Measurements from ENCODE around the gene STXBP6.

STXBP6 gene

DNA sequence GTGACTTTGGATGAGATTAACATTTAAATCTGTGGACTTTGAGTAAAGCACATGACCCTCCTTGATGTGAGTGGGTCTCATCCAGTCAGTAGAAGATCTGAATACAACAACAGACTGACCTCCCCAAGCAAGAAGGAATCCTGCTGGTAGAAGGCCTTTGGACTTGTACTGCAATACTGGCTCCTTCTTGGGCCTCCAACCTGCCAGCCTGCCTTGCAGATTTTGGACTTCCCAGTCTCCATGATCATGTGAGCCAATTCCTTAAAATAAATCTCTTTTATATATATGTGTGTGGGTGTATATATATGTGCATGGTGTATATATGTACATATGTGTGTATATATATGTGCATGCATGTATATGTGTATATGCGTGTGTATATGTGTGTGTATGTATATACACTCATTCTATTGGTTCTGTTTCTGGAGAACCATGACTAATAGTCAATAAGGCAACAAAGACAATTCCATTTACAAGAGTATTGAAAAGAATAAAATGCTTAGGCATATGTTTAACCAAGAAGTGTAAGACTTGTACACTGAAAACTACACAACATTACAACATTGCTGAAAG is 183.8 kb downstream of the STXBP6 start:
- Histone ChIP-seq H3K4me2 (ENCODE audit: low read length, poor library complexity, severe bottlenecking) (no peak overlapping the region), H3K36me3 (ENCODE audit: control insufficient read depth in 1 of 2, insufficient read depth in 2 of 2, low read depth in 1 of 2, low read length in 2 of 2) (no peaks in the 10 kb centered on the region), H2AK5ac (ENCODE audit: low read length, severe bottlenecking) (no peak overlapping the region), H3K9me3 (ENCODE audit: control insufficient read depth, low read length) (no peaks in the 10 kb centered on the region), H3K27ac (ENCODE audit: low read length, poor library complexity, severe bottlenecking) (no peak overlapping the region), H2BK5ac (ENCODE audit: low read depth, low read length, poor library complexity, severe bottlenecking) (no peak overlapping the region), H3K9ac (ENCODE audit: low read length) (no peak overlapping the region), H2AFZ (ENCODE audit: low read depth, low read length) (no peak overlapping the region), H4K91ac (ENCODE audit: low read length) (no peak overlapping the region), H3K4me1 (ENCODE audit: control insufficient read depth, insufficient read depth, low read depth, low read length) (no peaks in the 10 kb centered on the region), H3K4ac (ENCODE audit: low read depth in 1 of 2, low read length in 2 of 2) (no peak overlapping the region), H2BK12ac (ENCODE audit: low read length in 2 of 2) (no peak overlapping the region), H3K23ac (ENCODE audit: low read length in 2 of 2) (no peak overlapping the region), H3K79me1 (replicated peaks; ENCODE audit: low read length, poor library complexity, severe bottlenecking) (no peaks in the 10 kb centered on the region), H3K4me3 (ENCODE audit: insufficient read depth in 1 of 2, low read depth in 1 of 2, low read length in 2 of 2) (no peak overlapping the region), H3K14ac (ENCODE audit: low read length in 2 of 2) (no peak overlapping the region), H3K18ac (ENCODE audit: low read depth in 1 of 2, low read length in 2 of 2) (no peak overlapping the region), H2BK15ac (ENCODE audit: low read depth, poor library complexity, severe bottlenecking) (no peak overlapping the region), H3K27me3 (ENCODE audit: control insufficient read depth in 1 of 2, insufficient read depth in 1 of 2, low read length in 2 of 2) (no peaks in the 10 kb centered on the region), H2BK120ac (ENCODE audit: low read depth, low read length) (no peak overlapping the region), H4K8ac (ENCODE audit: low read length) (no peak overlapping the region)
- DNase-seq, result no peak
- 100% methylated on average over 1 of the region's 1 CpG for WGBS

DNA sequence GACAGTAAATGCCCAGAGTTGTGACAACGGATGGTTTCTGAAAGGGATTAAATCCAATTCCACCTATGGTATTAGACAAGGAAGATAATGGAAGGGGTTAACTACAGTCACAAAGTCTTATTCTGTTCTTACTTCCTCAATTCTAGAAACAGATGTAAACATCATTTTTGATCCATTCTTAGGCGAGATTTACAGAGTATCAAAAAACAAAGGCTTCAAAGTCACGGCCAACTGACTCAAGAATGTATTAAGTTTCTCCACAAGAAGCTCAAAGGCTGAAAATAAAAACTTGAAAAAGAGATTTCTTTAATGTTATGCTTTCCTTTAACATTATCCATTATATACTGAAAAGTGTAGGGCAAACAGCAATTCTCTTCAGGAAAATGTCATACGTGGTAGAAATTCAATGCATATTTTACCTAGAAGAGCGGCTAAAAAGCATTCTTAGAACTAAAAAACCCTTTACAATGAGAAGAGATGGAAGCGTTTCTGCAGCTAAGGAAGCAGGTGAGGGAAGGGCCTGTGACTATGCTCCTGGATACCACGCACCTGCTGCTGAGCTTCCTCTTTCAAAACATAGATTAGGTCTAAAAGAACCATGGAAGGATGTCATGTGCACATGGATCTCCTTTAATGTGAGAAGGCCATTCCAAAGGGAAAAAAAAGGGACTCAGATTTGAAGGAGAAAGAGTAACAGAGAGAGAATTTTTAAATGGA is 185.8 kb downstream of the STXBP6 start:
- Histone ChIP-seq H3K27me3 (ENCODE audit: control insufficient read depth in 1 of 2, insufficient read depth in 1 of 2, low read length in 2 of 2) (no peaks in the 10 kb centered on the region), H3K9ac (ENCODE audit: low read length) (no peak overlapping the region), H2BK12ac (ENCODE audit: low read length in 2 of 2) (no peak overlapping the region), H2BK15ac (ENCODE audit: low read depth, poor library complexity, severe bottlenecking) (no peak overlapping the region), H3K9me3 (ENCODE audit: control insufficient read depth, low read length) (no peaks in the 10 kb centered on the region), H2AK5ac (ENCODE audit: low read length, severe bottlenecking) (no peak overlapping the region), H3K18ac (ENCODE audit: low read depth in 1 of 2, low read length in 2 of 2) (no peak overlapping the region), H3K23ac (ENCODE audit: low read length in 2 of 2) (no peak overlapping the region), H3K4ac (ENCODE audit: low read depth in 1 of 2, low read length in 2 of 2) (no peak overlapping the region), H2BK5ac (ENCODE audit: low read depth, low read length, poor library complexity, severe bottlenecking) (no peak overlapping the region), H2BK120ac (ENCODE audit: low read depth, low read length) (no peak overlapping the region), H3K36me3 (ENCODE audit: control insufficient read depth in 1 of 2, insufficient read depth in 2 of 2, low read depth in 1 of 2, low read length in 2 of 2) (no peaks in the 10 kb centered on the region), H3K14ac (ENCODE audit: low read length in 2 of 2) (no peak overlapping the region), H3K4me3 (ENCODE audit: insufficient read depth in 1 of 2, low read depth in 1 of 2, low read length in 2 of 2) (no peak overlapping the region), H4K8ac (ENCODE audit: low read length) (no peak overlapping the region), H4K91ac (ENCODE audit: low read length) (no peak overlapping the region), H2AFZ (ENCODE audit: low read depth, low read length) (no peak overlapping the region), H3K4me2 (ENCODE audit: low read length, poor library complexity, severe bottlenecking) (no peak overlapping the region), H3K27ac (ENCODE audit: low read length, poor library complexity, severe bottlenecking) (no peak overlapping the region), H3K79me1 (replicated peaks; ENCODE audit: low read length, poor library complexity, severe bottlenecking) (no peaks in the 10 kb centered on the region), H3K4me1 (ENCODE audit: control insufficient read depth, insufficient read depth, low read depth, low read length) (no peaks in the 10 kb centered on the region)
- no peak for DNase-seq
- WGBS, result 79% methylated on average over 4 of the region's 7 CpGs

DNA sequence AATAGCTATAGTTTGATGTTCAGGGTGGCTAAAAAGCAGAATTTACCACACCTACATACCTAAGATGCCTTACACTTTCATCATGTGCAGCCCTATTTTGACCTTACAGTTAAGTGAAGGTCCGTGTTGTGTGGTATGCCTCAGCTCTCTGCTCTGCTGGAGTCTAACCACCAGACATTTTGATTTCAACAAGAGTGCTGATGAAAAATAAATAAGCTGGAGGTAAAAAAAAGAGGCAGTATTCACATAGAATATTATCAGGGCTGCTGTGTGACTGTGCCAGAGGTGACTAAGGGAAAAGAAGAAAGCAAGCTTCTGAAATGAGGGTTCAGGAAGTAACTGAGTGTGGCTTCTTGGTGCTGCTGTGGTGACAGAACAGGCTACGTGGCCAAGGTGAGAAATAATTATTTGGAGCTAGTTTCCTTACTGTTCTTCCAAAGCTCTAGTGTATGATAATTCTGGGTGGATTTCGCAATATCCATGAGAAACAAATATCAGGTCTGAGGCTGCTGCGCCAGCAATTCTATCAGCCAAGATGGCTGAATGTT is 188.8 kb downstream of the STXBP6 start:
- Histone ChIP-seq H3K36me3 (ENCODE audit: control insufficient read depth in 1 of 2, insufficient read depth in 2 of 2, low read depth in 1 of 2, low read length in 2 of 2) (no peaks in the 10 kb centered on the region), H4K91ac (ENCODE audit: low read length) (no peak overlapping the region), H3K79me1 (replicated peaks; ENCODE audit: low read length, poor library complexity, severe bottlenecking) (no peaks in the 10 kb centered on the region), H3K4ac (ENCODE audit: low read depth in 1 of 2, low read length in 2 of 2) (no peak overlapping the region), H3K27ac (ENCODE audit: low read length, poor library complexity, severe bottlenecking) (peak overlapping the region; percentile 47), H3K9ac (ENCODE audit: low read length) (peak overlapping the region; percentile 28), H3K18ac (ENCODE audit: low read depth in 1 of 2, low read length in 2 of 2) (no peak overlapping the region), H3K23ac (ENCODE audit: low read length in 2 of 2) (no peak overlapping the region), H3K4me2 (ENCODE audit: low read length, poor library complexity, severe bottlenecking) (no peak overlapping the region), H3K27me3 (ENCODE audit: control insufficient read depth in 1 of 2, insufficient read depth in 1 of 2, low read length in 2 of 2) (no peaks in the 10 kb centered on the region), H2BK12ac (ENCODE audit: low read length in 2 of 2) (no peak overlapping the region), H2BK5ac (ENCODE audit: low read depth, low read length, poor library complexity, severe bottlenecking) (no peak overlapping the region), H4K8ac (ENCODE audit: low read length) (no peak overlapping the region), H2BK120ac (ENCODE audit: low read depth, low read length) (no peak overlapping the region), H2BK15ac (ENCODE audit: low read depth, poor library complexity, severe bottlenecking) (no peak overlapping the region), H3K4me1 (ENCODE audit: control insufficient read depth, insufficient read depth, low read depth, low read length) (no peaks in the 10 kb centered on the region), H3K14ac (ENCODE audit: low read length in 2 of 2) (no peak overlapping the region), H3K4me3 (ENCODE audit: insufficient read depth in 1 of 2, low read depth in 1 of 2, low read length in 2 of 2) (no peak overlapping the region), H3K9me3 (ENCODE audit: control insufficient read depth, low read length) (no peaks in the 10 kb centered on the region), H2AFZ (ENCODE audit: low read depth, low read length) (no peak overlapping the region), H2AK5ac (ENCODE audit: low read length, severe bottlenecking) (no peak overlapping the region)
- 78% methylated on average over 4 of the region's 4 CpGs for WGBS
- peak; percentile 21 for DNase-seq

DNA sequence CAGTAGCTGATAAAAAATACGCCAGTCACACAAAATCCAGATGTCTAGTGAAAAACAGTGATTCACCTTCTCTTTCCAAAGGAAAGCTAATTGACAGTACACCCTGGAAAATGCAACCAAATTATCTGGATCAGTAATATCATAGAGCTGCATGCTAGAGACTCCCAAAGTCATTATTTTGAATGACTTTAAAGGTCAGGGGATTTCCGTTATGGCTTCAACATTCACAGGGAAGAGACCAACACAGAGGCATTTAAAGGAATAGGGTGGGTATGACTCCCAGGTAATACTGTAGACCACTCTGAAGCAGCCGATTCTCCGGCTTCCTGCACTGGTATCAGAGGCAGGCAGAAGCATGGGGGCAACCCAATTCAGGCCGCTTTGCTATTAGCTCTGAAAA is 190.4 kb downstream of the STXBP6 start:
- H3K27me3 ChIP-seq (ENCODE audit: control insufficient read depth in 1 of 2, insufficient read depth in 1 of 2, low read length in 2 of 2), result no peaks in the 10 kb centered on the region
- 77% methylated on average over 4 of the region's 5 CpGs for WGBS

More for the DNA sequence above, 190.4 kb downstream of the STXBP6 start:
- no peak overlapping the region for H3K4me3 ChIP-seq (ENCODE audit: insufficient read depth in 1 of 2, low read depth in 1 of 2, low read length in 2 of 2)
- H3K14ac ChIP-seq (ENCODE audit: low read length in 2 of 2), result no peak overlapping the region
- no peak overlapping the region for H3K18ac ChIP-seq (ENCODE audit: low read depth in 1 of 2, low read length in 2 of 2)
- H3K4me1 ChIP-seq (ENCODE audit: control insufficient read depth, insufficient read depth, low read depth, low read length), result no peaks in the 10 kb centered on the region
- H3K9ac ChIP-seq (ENCODE audit: low read length), result no peak overlapping the region
- no peak overlapping the region for H3K4ac ChIP-seq (ENCODE audit: low read depth in 1 of 2, low read length in 2 of 2)
- DNase-seq, result no peak
- H2BK5ac ChIP-seq (ENCODE audit: low read depth, low read length, poor library complexity, severe bottlenecking), result no peak overlapping the region
- H2BK120ac ChIP-seq (ENCODE audit: low read depth, low read length), result no peak overlapping the region
- no peak overlapping the region for H2BK15ac ChIP-seq (ENCODE audit: low read depth, poor library complexity, severe bottlenecking)
- no peak overlapping the region for H3K4me2 ChIP-seq (ENCODE audit: low read length, poor library complexity, severe bottlenecking)
- H2AFZ ChIP-seq (ENCODE audit: low read depth, low read length), result no peak overlapping the region
- no peaks in the 10 kb centered on the region for H3K79me1 ChIP-seq (replicated peaks; ENCODE audit: low read length, poor library complexity, severe bottlenecking)
- no peak overlapping the region for H2AK5ac ChIP-seq (ENCODE audit: low read length, severe bottlenecking)
- H3K27ac ChIP-seq (ENCODE audit: low read length, poor library complexity, severe bottlenecking), result no peak overlapping the region
- H4K91ac ChIP-seq (ENCODE audit: low read length), result no peak overlapping the region
- no peak overlapping the region for H2BK12ac ChIP-seq (ENCODE audit: low read length in 2 of 2)
- H4K8ac ChIP-seq (ENCODE audit: low read length), result no peak overlapping the region
- H3K9me3 ChIP-seq (ENCODE audit: control insufficient read depth, low read length), result no peaks in the 10 kb centered on the region
- no peak overlapping the region for H3K23ac ChIP-seq (ENCODE audit: low read length in 2 of 2)
- peaks cover 0 to 13% of the 10 kb centered on the region in 2 experiments for H3K36me3 ChIP-seq (ENCODE audit: control insufficient read depth in 1 of 2, insufficient read depth in 2 of 2, low read depth in 1 of 2, low read length in 2 of 2)
